CD4-positive, alpha-beta T cell (primary cell): ENCODE data around the gene TROAP. TPM values are rescaled to one million over a fixed set of nuclear protein-coding genes. Genes with fewer than 3 reads are reported as not detected.
"Not testable (repeated sequence)": the region's sequence is repeated elsewhere in the genome, so short reads cannot be mapped to it uniquely, and the experiment has no call there.

Experiments
- ATAC-seq: fragments of 200-7000 bp; cut with Tn5 transposase; one replicate; pipeline ENCODE4 v1.10.0; 2022; ENCODE audit warnings: mild to moderate bottlenecking; ENCODE audit not compliant: poor library complexity
- CTCF ChIA-PET: fragments of 350-600 bp; sonication (Branson Sonifier 250); formaldehyde crosslinking; loops from one replicate; lab custom pipeline; 2021; ENCODE audit warnings: antibody characterized with exemption, inconsistent platforms; lab: Charles Lee
- POLR2A ChIA-PET: fragments of 350-600 bp; sonication (Branson Sonifier 250); formaldehyde crosslinking; loops from one replicate; lab custom pipeline; 2021; ENCODE audit warnings: antibody characterized with exemption, inconsistent platforms; lab: Charles Lee
- DNase-seq, 14 experiments: peaks; one replicate each; pipeline ENCODE4 v3.0.0-alpha.2; 2013 to 2020; ENCODE audit warnings: mixed read lengths in 2 of 14
- H3K27ac ChIP-seq, 2 donors: one replicate each; pipeline versions ENCODE4 v1.5.1 to v1.7.0; 2013; ENCODE audit warnings: low read length in 2 of 2, low read depth in 1 of 2, mild to moderate bottlenecking in 1 of 2
- H3K27me3 ChIP-seq, 2 experiments: 1 replicate in 1 of 2; 2 replicates in 1 of 2; pipeline versions ENCODE4 v1.6.1 to v1.7.0; 2013; ENCODE audit warnings: low read length in 2 of 2, control low read depth in 1 of 2, mild to moderate bottlenecking in 1 of 2, moderate library complexity in 1 of 2; ENCODE audit not compliant: insufficient read depth in 2 of 2, control insufficient read depth in 1 of 2
- H3K36me3 ChIP-seq: one replicate; pipeline ENCODE4 v1.6.1; 2013; ENCODE audit warnings: low read length, control low read depth; ENCODE audit not compliant: insufficient read depth
- H3K4me1 ChIP-seq: one replicate; pipeline ENCODE4 v1.6.1; 2013; ENCODE audit warnings: low read length, control low read depth; ENCODE audit not compliant: insufficient read depth
- H3K4me3 ChIP-seq: one replicate; pipeline ENCODE4 v1.5.1; 2013; ENCODE audit warnings: mild to moderate bottlenecking, low read length, moderate library complexity
- H3K9me3 ChIP-seq, 2 experiments: 1 replicate in 1 of 2; 2 replicates in 1 of 2; pipeline versions ENCODE4 v1.6.1 to v1.7.0; 2013; ENCODE audit warnings: low read length in 2 of 2, mild to moderate bottlenecking in 2 of 2, control low read depth in 1 of 2, moderate library complexity in 1 of 2; ENCODE audit not compliant: control insufficient read depth in 1 of 2, insufficient read depth in 1 of 2
- H3K27ac Mint-ChIP-seq: one replicate; pipeline ENCODE4 v1.8.0; 2020; ENCODE audit warnings: mixed read lengths
- H3K27me3 Mint-ChIP-seq: one replicate; pipeline ENCODE4 v1.8.0; 2021; ENCODE audit warnings: mixed read lengths
- H3K36me3 Mint-ChIP-seq: one replicate; pipeline ENCODE4 v1.8.0; 2021; ENCODE audit warnings: low read depth, mixed read lengths
- H3K4me1 Mint-ChIP-seq: one replicate; pipeline ENCODE4 v1.8.0; 2021; ENCODE audit warnings: low read depth, mixed read lengths
- H3K4me3 Mint-ChIP-seq: one replicate; pipeline ENCODE4 v1.8.0; 2020; ENCODE audit warnings: mild to moderate bottlenecking, mixed read lengths
- H3K9me3 Mint-ChIP-seq: one replicate; pipeline ENCODE4 v1.8.0; 2020; ENCODE audit warnings: mixed read lengths
- intact Hi-C, 2 experiments: fragments of 100-400 bp; cut with DNase I in 1 of 2; cut with micrococcal nuclease in 1 of 2; formaldehyde crosslinking; loops; one replicate each; pipeline versions ENCODE4 v1.15.1 to v1.9.0; 2023 to 2025; cut with DNase I, micrococcal nuclease
- total RNA-seq, 174 experiments: library from RNA in 2 of 174; stranded (reverse) in 2 of 174; gene quantifications; one replicate each; pipeline ENCODE4 v1.2.3 and lab custom pipeline; 2021 to 2026
- TF ChIP-seq, protein P1 (sequence below): fragments of 200-600 bp; IDR thresholded peaks from one replicate; pipeline ENCODE4 v1.8.0; 2022; ENCODE audit warnings: antibody characterized with exemption, mild to moderate bottlenecking

The TROAP gene
- total RNA-seq, 2 experiments from 2014 or later, result 0.30 to 0.31 TPM

DNA sequence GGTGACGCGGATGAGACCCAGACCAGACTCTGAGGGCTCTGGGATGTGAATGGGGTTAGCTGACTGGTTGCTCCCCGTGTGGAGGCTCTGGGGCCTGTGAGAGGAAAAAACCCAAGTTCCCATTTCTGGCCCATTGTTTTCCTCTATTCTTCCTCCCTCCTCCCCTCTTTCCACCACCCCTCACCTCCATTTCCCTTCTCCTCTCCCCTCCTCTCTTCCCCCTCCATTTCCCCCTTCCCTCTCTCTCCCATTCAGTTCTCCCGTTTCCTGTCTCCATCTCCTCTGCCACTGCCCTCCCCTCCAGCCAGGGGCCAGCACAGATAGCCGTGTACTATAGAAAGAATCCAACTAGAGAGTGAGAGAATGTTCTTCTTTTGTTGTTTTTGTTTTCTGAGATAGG is 40.8 kb upstream of the TROAP start:
- H3K36me3 Mint-ChIP-seq, result no peaks in the 10 kb centered on the region
- intact Hi-C loops, result no loop called here
- CTCF ChIA-PET, result no interaction called here
- no peaks in the 10 kb centered on the region for H3K9me3 ChIP-seq
- TF ChIP-seq, protein P1, sequence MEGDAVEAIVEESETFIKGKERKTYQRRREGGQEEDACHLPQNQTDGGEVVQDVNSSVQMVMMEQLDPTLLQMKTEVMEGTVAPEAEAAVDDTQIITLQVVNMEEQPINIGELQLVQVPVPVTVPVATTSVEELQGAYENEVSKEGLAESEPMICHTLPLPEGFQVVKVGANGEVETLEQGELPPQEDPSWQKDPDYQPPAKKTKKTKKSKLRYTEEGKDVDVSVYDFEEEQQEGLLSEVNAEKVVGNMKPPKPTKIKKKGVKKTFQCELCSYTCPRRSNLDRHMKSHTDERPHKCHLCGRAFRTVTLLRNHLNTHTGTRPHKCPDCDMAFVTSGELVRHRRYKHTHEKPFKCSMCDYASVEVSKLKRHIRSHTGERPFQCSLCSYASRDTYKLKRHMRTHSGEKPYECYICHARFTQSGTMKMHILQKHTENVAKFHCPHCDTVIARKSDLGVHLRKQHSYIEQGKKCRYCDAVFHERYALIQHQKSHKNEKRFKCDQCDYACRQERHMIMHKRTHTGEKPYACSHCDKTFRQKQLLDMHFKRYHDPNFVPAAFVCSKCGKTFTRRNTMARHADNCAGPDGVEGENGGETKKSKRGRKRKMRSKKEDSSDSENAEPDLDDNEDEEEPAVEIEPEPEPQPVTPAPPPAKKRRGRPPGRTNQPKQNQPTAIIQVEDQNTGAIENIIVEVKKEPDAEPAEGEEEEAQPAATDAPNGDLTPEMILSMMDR, result no peak
- H3K36me3 ChIP-seq, result no peaks in the 10 kb centered on the region
- no peak overlapping the region for H3K4me3 Mint-ChIP-seq
- H3K4me1 Mint-ChIP-seq, result no peaks in the 10 kb centered on the region
- H3K27ac Mint-ChIP-seq, result no peak overlapping the region
- H3K27me3 Mint-ChIP-seq, result peaks cover 23% of the 10 kb centered on the region
- POLR2A ChIA-PET, result no interaction called here
- no peaks in the 10 kb centered on the region for H3K4me1 ChIP-seq
- peaks cover 0 to 12% of the 10 kb centered on the region in 2 experiments for H3K27me3 ChIP-seq
- H3K9me3 Mint-ChIP-seq, result no peaks in the 10 kb centered on the region
- no peak overlapping the region for H3K4me3 ChIP-seq
- DNase-seq (no peak), ATAC-seq (no peak)
- H3K27ac ChIP-seq, result no peak overlapping the region

GRCh38 chr12:49282740-49283375 is 40.2 kb upstream of the TROAP start:
- not testable (repeated sequence) for H3K4me1 Mint-ChIP-seq

GRCh38 chr12:49283541-49284429 is 39.3 kb upstream of the TROAP start:
- no peaks in the 10 kb centered on the region for H3K4me1 Mint-ChIP-seq
- POLR2A ChIA-PET, result no interaction called here
- H3K9me3 ChIP-seq, result no peaks in the 10 kb centered on the region
- H3K27me3 ChIP-seq, result peaks cover 0 to 18% of the 10 kb centered on the region in 2 experiments
- no peak overlapping the region for H3K4me3 Mint-ChIP-seq
- CTCF ChIA-PET, result no interaction called here
- DNase-seq (no peak), ATAC-seq (no peak)
- peaks cover 37% of the 10 kb centered on the region for H3K27me3 Mint-ChIP-seq
- no peaks in the 10 kb centered on the region for H3K36me3 Mint-ChIP-seq
- H3K9me3 Mint-ChIP-seq, result no peaks in the 10 kb centered on the region
- H3K4me3 ChIP-seq, result no peak overlapping the region
- no peaks in the 10 kb centered on the region for H3K4me1 ChIP-seq
- intact Hi-C loops, result no loop called here
- TF ChIP-seq, protein P1, result no peak
- no peaks in the 10 kb centered on the region for H3K36me3 ChIP-seq
- no peak overlapping the region for H3K27ac Mint-ChIP-seq
- no peak overlapping the region for H3K27ac ChIP-seq

More at GRCh38 chr12:49282740-49283375, 40.2 kb upstream of the TROAP start:
- H3K27me3 ChIP-seq, result peaks cover 0 to 15% of the 10 kb centered on the region in 2 experiments
- H3K4me3 ChIP-seq, POLR2A ChIA-PET, CTCF ChIA-PET, H3K27ac Mint-ChIP-seq, H3K4me3 Mint-ChIP-seq, ATAC-seq, H3K9me3 Mint-ChIP-seq, H3K27ac ChIP-seq, H3K9me3 ChIP-seq, H3K36me3 Mint-ChIP-seq, DNase-seq, H3K36me3 ChIP-seq, intact Hi-C loops, H3K4me1 ChIP-seq: not testable (repeated sequence)
- peaks cover 29% of the 10 kb centered on the region for H3K27me3 Mint-ChIP-seq
